HepG2 (cell line): ENCODE measurements around the gene ADAM15. TPM values are rescaled to one million over a fixed set of nuclear protein-coding genes. Genes with fewer than 3 reads are reported as not detected.

ENCODE experiments used
- E2F1 ChIP-seq: sonication (generic); formaldehyde crosslinking; IDR thresholded peaks from 2 replicates; pipeline ENCODE4 v1.5.0; 2020; ENCODE audit warnings: missing genetic modification reagents
- EED ChIP-seq: sonication (generic); formaldehyde crosslinking; IDR thresholded peaks from 2 replicates; pipeline ENCODE4 v1.5.0; 2020; ENCODE audit warnings: mild to moderate bottlenecking, missing genetic modification reagents
- NFAT5 ChIP-seq: sonication (generic); formaldehyde crosslinking; IDR thresholded peaks from 2 replicates; pipeline ENCODE4 v1.4.0; 2020; ENCODE audit warnings: missing genetic modification reagents
- NFIB ChIP-seq: sonication (generic); formaldehyde crosslinking; IDR thresholded peaks from 2 replicates; pipeline ENCODE4 v1.9.0; 2021; ENCODE audit warnings: missing genetic modification reagents, mild to moderate bottlenecking, borderline replicate concordance
- SSRP1 ChIP-seq: IDR thresholded peaks from 2 replicates; pipeline ENCODE4 v1.6.1; 2016; ENCODE audit warnings: control low read depth
- ZBTB7A ChIP-seq: sonication (generic); formaldehyde crosslinking; IDR thresholded peaks from 2 replicates; pipeline ENCODE4 v1.8.0; 2022; ENCODE audit warnings: mild to moderate bottlenecking, missing genetic modification reagents
- ZEB1 ChIP-seq: IDR thresholded peaks from 2 replicates; pipeline ENCODE4 v1.6.1; 2012; ENCODE audit warnings: mild to moderate bottlenecking, low read depth, inconsistent platforms; ENCODE audit not compliant: insufficient replicate concordance
- ZFP36L1 ChIP-seq: sonication (generic); formaldehyde crosslinking; IDR thresholded peaks from 2 replicates; pipeline ENCODE4 v1.8.0; 2022; ENCODE audit warnings: mild to moderate bottlenecking, missing genetic modification reagents, moderate library complexity
- ZKSCAN1 ChIP-seq: fragments of 150-350 bp; IDR thresholded peaks from 2 replicates; pipeline ENCODE4 v1.6.1; 2014; ENCODE audit warnings: low read length
- ZNF18 ChIP-seq: sonication (generic); formaldehyde crosslinking; IDR thresholded peaks from 2 replicates; pipeline ENCODE4 v1.8.0; 2022; ENCODE audit warnings: mild to moderate bottlenecking, missing genetic modification reagents; ENCODE audit not compliant: insufficient replicate concordance
- ZNF512 ChIP-seq: sonication (generic); formaldehyde crosslinking; IDR thresholded peaks from 2 replicates; pipeline ENCODE4 v1.4.0; 2020; ENCODE audit warnings: mild to moderate bottlenecking, missing genetic modification reagents
- ZNF543 ChIP-seq: sonication (generic); formaldehyde crosslinking; IDR thresholded peaks from 2 replicates; pipeline ENCODE4 v1.4.0; 2020; ENCODE audit warnings: mild to moderate bottlenecking, missing genetic modification reagents
- ZNF580 ChIP-seq: IDR thresholded peaks from 2 replicates; pipeline ENCODE4 v1.6.1; 2016; ENCODE audit warnings: low read depth, borderline replicate concordance
- ZNF737 ChIP-seq: sonication (generic); formaldehyde crosslinking; IDR thresholded peaks from 2 replicates; pipeline ENCODE4 v1.5.0; 2020; ENCODE audit warnings: missing genetic modification reagents, mild to moderate bottlenecking, borderline replicate concordance
- ZSCAN31 ChIP-seq: sonication (generic); formaldehyde crosslinking; IDR thresholded peaks from 2 replicates; pipeline ENCODE4 v1.5.0; 2020; ENCODE audit warnings: low read depth, mild to moderate bottlenecking, missing genetic modification reagents
- polyA plus RNA-seq, 8 experiments: library from polyadenylated mRNA; depleted of rRNA in 3 of 8; stranded (reverse) in 7 of 8; unstranded in 1 of 8; fragments of >200 nt; fragmentation: Illumina TruSeq in 4 of 8; extraction: Trizol in 4 of 8; gene quantifications; 2 replicates each; pipeline versions ENCODE4 v1.2.1 to v1.2.3, GENCODE V29; 2011 to 2016; ENCODE audit warnings: low read depth in 4 of 8, missing spikeins in 1 of 8, mixed read lengths in 1 of 8; ENCODE audit not compliant: insufficient read depth in 1 of 8
- total RNA-seq, 5 experiments: library from RNA; depleted of rRNA; stranded (reverse); fragments of >200 nt; fragmentation: Illumina TruSeq; extraction: Trizol; gene quantifications; 2 replicates each; pipeline ENCODE4 v1.2.3, GENCODE V29; 2016; ENCODE audit warnings: low read depth in 1 of 5

Gene ADAM15
- total and polyA plus RNA-seq, 2 of the 13 experiments (the other 11 are each of a cell fraction or from before 2014, with no cell fraction given) = 17.9 to 25.6 TPM

GRCh38 chr1:155070721-155071569, 19.8 kb downstream of the ADAM15 start (continued):
- no peak for TF ChIP-seq ZNF18
- TF ChIP-seq NFAT5 (CRISPR knock-in tag) = no peak
- TF ChIP-seq ZBTB7A (CRISPR knock-in tag) = no peak
- no peak for TF ChIP-seq ZKSCAN1
- TF ChIP-seq SSRP1 (CRISPR knock-in tag) = no peak; the same call in 1 of the 2 replicates
- peak; percentile 35; the same call in 1 of the 2 replicates for TF ChIP-seq ZNF580 (CRISPR knock-in tag)
- no peak for TF ChIP-seq ZFP36L1 (CRISPR knock-in tag)
- TF ChIP-seq E2F1 (CRISPR knock-in tag) = no peak
- TF ChIP-seq ZNF512 (CRISPR knock-in tag) = no peak
- no peak for TF ChIP-seq NFIB (CRISPR knock-in tag)
- TF ChIP-seq ZEB1 = no peak
- TF ChIP-seq ZSCAN31 (CRISPR knock-in tag) = 0 out of 2 replicates have a peak, but pooled peaks have one; percentile 65
- TF ChIP-seq ZNF543 = no peak
- no peak for TF ChIP-seq ZNF737 (CRISPR knock-in tag)
- TF ChIP-seq EED (CRISPR knock-in tag) = 0 out of 2 replicates have a peak, but pooled peaks have one; percentile 34
